Lung (tissue), 12 donors: Measurements from ENCODE around the gene TOR4A. TPM values are rescaled to one million over a fixed set of nuclear protein-coding genes. Genes with fewer than 3 reads are reported as not detected.

Source experiments
- ATAC-seq: fragments of 200-7000 bp; cut with Tn5 transposase; one replicate; pipeline ENCODE4 v1.9.1; 2020; ENCODE audit warnings: moderate number of reproducible peaks; ENCODE audit not compliant: insufficient read depth, low FRiP score
- DNase-seq, 3 donors: peaks; one replicate each; pipeline ENCODE4 v3.0.0-alpha.2; 2013 to 2017
- H3K27ac ChIP-seq, 2 donors: one replicate each; pipeline ENCODE4 v1.5.1; 2013; ENCODE audit warnings: mild to moderate bottlenecking in 2 of 2, moderate library complexity in 2 of 2, control low read depth in 1 of 2, inconsistent platforms in 1 of 2, low read depth in 1 of 2, low read length in 1 of 2
- H3K27me3 ChIP-seq, 3 donors: one replicate each; pipeline ENCODE4 v1.5.1; 2013; ENCODE audit warnings: low read length in 2 of 3; ENCODE audit not compliant: control insufficient read depth in 3 of 3, insufficient read depth in 3 of 3
- H3K36me3 ChIP-seq, 4 donors: one replicate each; pipeline ENCODE4 v1.5.1; 2013; ENCODE audit warnings: low read length in 4 of 4, mild to moderate bottlenecking in 1 of 4, moderate library complexity in 1 of 4; ENCODE audit not compliant: control insufficient read depth in 4 of 4, insufficient read depth in 4 of 4
- H3K4me1 ChIP-seq, 5 donors: one replicate each; pipeline ENCODE4 v1.5.1; 2013; ENCODE audit warnings: low read length in 5 of 5, mild to moderate bottlenecking in 2 of 5, moderate library complexity in 1 of 5; ENCODE audit not compliant: control insufficient read depth in 5 of 5, insufficient read depth in 5 of 5
- H3K4me3 ChIP-seq: one replicate; pipeline ENCODE4 v1.5.1; 2013; ENCODE audit warnings: mild to moderate bottlenecking, control low read depth, moderate library complexity
- H3K9ac ChIP-seq, 2 donors: one replicate each; pipeline ENCODE4 v1.5.1; 2013; ENCODE audit warnings: low read length in 2 of 2, control low read depth in 1 of 2; ENCODE audit not compliant: insufficient read depth in 1 of 2
- H3K9me3 ChIP-seq, 4 donors: one replicate each; pipeline ENCODE4 v1.5.1; 2013; ENCODE audit warnings: low read length in 3 of 4, mild to moderate bottlenecking in 1 of 4, moderate library complexity in 1 of 4; ENCODE audit not compliant: control insufficient read depth in 4 of 4, insufficient read depth in 3 of 4
- CTCF ChIP-seq: IDR thresholded peaks from 2 replicates; pipeline ENCODE4 v1.5.1; 2012; ENCODE audit warnings: mild to moderate bottlenecking; ENCODE audit errors: control extremely low read depth, extremely low read depth
- WGBS, 2 donors: extraction: QIAGEN DNeasy Blood & Tissue Kit; methylation state at CpG; one replicate each; pipeline ENCODE4 v1.1.7; 2013; 5-methylcytosine and 5-hydroxymethylcytosine counted together
- polyA plus RNA-seq, 2 donors: library from polyadenylated mRNA; stranded (reverse); fragments of 200-250 nt; gene quantifications; one replicate each; pipeline ENCODE4 v1.2.1, GENCODE V29; 2013
- total RNA-seq, 2 donors: library from RNA; depleted of rRNA in 1 of 2; stranded (reverse); fragments of >200 nt in 1 of 2; gene quantifications; one replicate each; pipeline ENCODE4 v1.2.1, GENCODE V29; 2014 to 2021
- donor health status: control.
- donor health status: control.
- donor health status: Bipolar disorder and iron deficiency.
- donor health status: healthy.
- donor health status: DM: yes; HTN: yes; CAD: no.

TOR4A gene
- total and polyA plus RNA-seq, 4 donors = 9.6 to 42.5 (median 20.7) TPM

GRCh38 chr9:137233143-137233980 lies 44.2 kb upstream of the TOR4A start:
- no peak for TF ChIP-seq CTCF
- Histone ChIP-seq H3K4me1 (peaks cover 0 to 14% (median 4%) of the 10 kb centered on the region in 5 donors), H3K36me3 (no peaks in the 10 kb centered on the region), H3K27ac (no peak overlapping the region), H3K9me3 (peaks cover 0 to 2% (median 0%) of the 10 kb centered on the region in 4 donors), H3K9ac (no peak overlapping the region), H3K27me3 (peaks cover 0 to 6% (median 0%) of the 10 kb centered on the region in 3 donors), H3K4me3 (no peak overlapping the region)
- ATAC-seq (no peak), DNase-seq (no peak)
- WGBS, 2 donors = 79 to 87% methylated on average over 35 to 40 of the region's 40 CpGs

- H3K4me1 ChIP-seq = peaks cover 0 to 14% (median 8%) of the 10 kb centered on the region in 5 donors
- H3K27me3 ChIP-seq = peaks cover 0 to 6% (median 0%) of the 10 kb centered on the region in 3 donors
- H3K9ac ChIP-seq = no peak overlapping the region
- H3K36me3 ChIP-seq = no peaks in the 10 kb centered on the region
- TF ChIP-seq CTCF = no peak
- H3K4me3 ChIP-seq = no peak overlapping the region
- peaks cover 0 to 2% (median 0%) of the 10 kb centered on the region in 4 donors for H3K9me3 ChIP-seq
- WGBS, 2 donors = 63 to 72% methylated on average over 27 to 40 of the region's 40 CpGs
- no peak for ATAC-seq
- no peak overlapping the region for H3K27ac ChIP-seq
- DNase-seq = no peak
Measured at GRCh38 chr9:137234055-137234697, 43.4 kb upstream of the TOR4A start.

- ATAC-seq (no peak), DNase-seq (no peak)
- 70 to 83% methylated on average over 17 to 18 of the region's 18 CpGs for WGBS, 2 donors
- Histone ChIP-seq H3K27me3 (peaks cover 0 to 6% (median 0%) of the 10 kb centered on the region in 3 donors), H3K36me3 (no peaks in the 10 kb centered on the region), H3K9me3 (no peaks in the 10 kb centered on the region), H3K27ac (no peak overlapping the region), H3K4me3 (no peak overlapping the region), H3K4me1 (peaks cover 0 to 14% (median 8%) of the 10 kb centered on the region in 5 donors), H3K9ac (no peak overlapping the region)
- TF ChIP-seq CTCF = no peak
Measured at GRCh38 chr9:137234758-137235423, 42.6 kb upstream of the TOR4A start.
